GM18907 (cell line): ENCODE results near the gene TMEM212.
"Not testable (repeated sequence)": the region's sequence is repeated elsewhere in the genome, so short reads cannot be mapped to it uniquely, and the experiment has no call there.

ENCODE experiments used
- ATAC-seq: cut with Tn5 transposase; IDR thresholded peaks from one replicate; pipeline ENCODE4 v1.9.1; 2021; ENCODE audit warnings: mild to moderate bottlenecking, moderate library complexity; ENCODE audit not compliant: unreplicated experiment

TMEM212 gene

GRCh38 chr3:171883893-171884279 lies 40.7 kb downstream of the TMEM212 start:
- no peak for ATAC-seq

- ATAC-seq, result no peak
Measured at GRCh38 chr3:171888466-171888865, 45.3 kb downstream of the TMEM212 start.

- no peak for ATAC-seq
Measured at GRCh38 chr3:171890398-171890797, 47.2 kb downstream of the TMEM212 start.

GRCh38 chr3:171892457-171892856 lies 49.3 kb downstream of the TMEM212 start:
- ATAC-seq, result no peak

- no peak for ATAC-seq
Measured at GRCh38 chr3:171895291-171895690, 52.1 kb downstream of the TMEM212 start.

GRCh38 chr3:171895900-171896299 lies 52.8 kb downstream of the TMEM212 start:
- ATAC-seq, result no peak

GRCh38 chr3:171896316-171896715 lies 53.2 kb downstream of the TMEM212 start:
- ATAC-seq, result no peak

- no peak for ATAC-seq
Measured at GRCh38 chr3:171898192-171898591, 55.0 kb downstream of the TMEM212 start.

- ATAC-seq, result no peak
Measured at GRCh38 chr3:171900446-171900845, 57.3 kb downstream of the TMEM212 start.

GRCh38 chr3:171901615-171902312 lies 58.6 kb downstream of the TMEM212 start:
- no peak for ATAC-seq

- no peak for ATAC-seq
Measured at GRCh38 chr3:171904829-171905228, 61.7 kb downstream of the TMEM212 start.

- ATAC-seq, result not testable (repeated sequence)
Measured at GRCh38 chr3:171906503-171906902, 63.4 kb downstream of the TMEM212 start.

GRCh38 chr3:171906951-171907676 lies 64.0 kb downstream of the TMEM212 start:
- no peak for ATAC-seq

GRCh38 chr3:171907761-171908160 lies 64.6 kb downstream of the TMEM212 start:
- no peak for ATAC-seq

GRCh38 chr3:171908731-171909130 lies 65.6 kb downstream of the TMEM212 start:
- ATAC-seq, result no peak
